Calu3 (cell line): ENCODE measurements around the gene MACO1. TPM values are rescaled to one million over a fixed set of nuclear protein-coding genes. Genes with fewer than 3 reads are reported as not detected.
"Not testable (repeated sequence)": the region's sequence is repeated elsewhere in the genome, so short reads cannot be mapped to it uniquely, and the experiment has no call there.

Source experiments
- BruUV-seq: library from RNA; stranded (reverse); fragments of 400-500 nt; replicated peaks from 2 replicates; lab custom pipeline; 2021; lab: Mats Ljungman, UMichigan
- CTCF ChIA-PET: fragments of 300-600 bp; sonication (Branson Sonifier 250); formaldehyde crosslinking; loops from one replicate; lab custom pipeline; 2022; ENCODE audit warnings: antibody characterized with exemption; lab: Charles Lee
- DNase-seq: peaks from one replicate; pipeline ENCODE4 v3.0.0; 2022
- H3K27ac Mint-ChIP-seq: one replicate; pipeline ENCODE4 v1.8.0; 2022; ENCODE audit warnings: mixed read lengths; ENCODE audit not compliant: unreplicated experiment
- H3K27me3 Mint-ChIP-seq: one replicate; pipeline ENCODE4 v1.8.0; 2022; ENCODE audit warnings: mixed read lengths; ENCODE audit not compliant: unreplicated experiment
- H3K36me3 Mint-ChIP-seq: one replicate; pipeline ENCODE4 v1.8.0; 2022; ENCODE audit warnings: mild to moderate bottlenecking, moderate library complexity, mixed read lengths; ENCODE audit not compliant: insufficient read depth, unreplicated experiment
- H3K4me1 Mint-ChIP-seq: one replicate; pipeline ENCODE4 v1.8.0; 2022; ENCODE audit warnings: mild to moderate bottlenecking, low read depth, mixed read lengths; ENCODE audit not compliant: unreplicated experiment
- H3K4me3 Mint-ChIP-seq: one replicate; pipeline ENCODE4 v1.8.0; 2022; ENCODE audit warnings: mild to moderate bottlenecking, low read depth, moderate library complexity, mixed read lengths; ENCODE audit not compliant: unreplicated experiment
- H3K9me3 Mint-ChIP-seq: one replicate; pipeline ENCODE4 v1.8.0; 2022; ENCODE audit warnings: low read depth, mixed read lengths; ENCODE audit not compliant: unreplicated experiment
- intact Hi-C: fragments of 100-400 bp; cut with micrococcal nuclease; formaldehyde crosslinking; loops from one replicate; pipeline ENCODE4 v1.10.0; 2022; ENCODE audit not compliant: unreplicated experiment
- total RNA-seq: library from RNA; stranded (reverse); gene quantifications from 2 replicates; pipeline ENCODE4 v1.2.3, GENCODE V29; 2022
- TF ChIP-seq, protein P1 (sequence below): fragments of 200-600 bp; IDR thresholded peaks from one replicate; pipeline ENCODE4 v1.8.0; 2022; ENCODE audit warnings: antibody characterized with exemption; ENCODE audit not compliant: unreplicated experiment

Gene MACO1
- total RNA-seq, 1 experiment from 2014 or later = 16.4 TPM

DNA sequence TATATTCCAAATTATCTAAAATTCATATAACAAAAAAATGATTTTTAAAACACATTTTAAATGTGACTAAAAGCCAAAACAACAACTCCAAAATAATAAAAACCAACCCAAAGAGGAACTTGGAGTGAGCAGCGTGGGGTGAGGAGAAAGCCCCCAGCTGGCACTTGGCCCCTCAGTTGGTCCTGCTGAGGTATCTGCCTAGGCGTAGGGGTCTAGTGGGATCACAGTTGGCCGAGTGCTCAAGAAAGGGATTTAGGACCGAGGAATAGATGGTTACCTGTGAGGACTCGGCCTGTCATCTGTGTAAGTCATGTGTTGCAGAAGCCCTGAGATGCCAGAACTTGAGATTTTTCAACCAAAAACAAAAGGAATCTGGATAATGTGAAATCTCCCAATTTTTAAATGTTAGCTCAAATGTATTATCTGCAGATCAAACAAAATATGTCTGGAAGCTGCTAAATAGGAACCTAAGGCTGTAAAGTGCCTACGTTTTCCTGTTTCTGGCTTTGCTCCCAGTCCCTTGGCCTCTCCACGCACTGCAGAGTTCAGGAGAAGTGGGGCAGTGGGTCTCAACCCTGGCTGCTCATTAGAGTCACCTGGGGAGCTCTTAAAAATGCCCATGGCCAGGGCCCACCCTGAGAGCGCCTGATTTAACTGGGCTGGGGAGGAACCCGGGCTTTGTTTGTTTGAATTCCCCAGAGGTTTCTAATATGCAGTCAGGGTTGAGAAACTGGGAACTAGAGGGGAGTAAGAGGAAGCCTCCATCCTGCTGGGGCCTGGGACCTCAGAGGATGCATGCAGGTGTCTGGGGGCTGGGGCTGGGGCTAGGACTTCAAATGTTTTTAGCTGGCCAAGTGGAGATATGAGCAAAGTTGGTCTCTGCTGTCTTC is 74.3 kb downstream of the MACO1 start:
- Mint-ChIP-seq H3K27me3 (no peaks in the 10 kb centered on the region), H3K9me3 (no peaks in the 10 kb centered on the region), H3K27ac (no peak overlapping the region), H3K36me3 (peaks cover 7% of the 10 kb centered on the region), H3K4me3 (no peak overlapping the region), H3K4me1 (no peaks in the 10 kb centered on the region)
- TF ChIP-seq, protein P1, sequence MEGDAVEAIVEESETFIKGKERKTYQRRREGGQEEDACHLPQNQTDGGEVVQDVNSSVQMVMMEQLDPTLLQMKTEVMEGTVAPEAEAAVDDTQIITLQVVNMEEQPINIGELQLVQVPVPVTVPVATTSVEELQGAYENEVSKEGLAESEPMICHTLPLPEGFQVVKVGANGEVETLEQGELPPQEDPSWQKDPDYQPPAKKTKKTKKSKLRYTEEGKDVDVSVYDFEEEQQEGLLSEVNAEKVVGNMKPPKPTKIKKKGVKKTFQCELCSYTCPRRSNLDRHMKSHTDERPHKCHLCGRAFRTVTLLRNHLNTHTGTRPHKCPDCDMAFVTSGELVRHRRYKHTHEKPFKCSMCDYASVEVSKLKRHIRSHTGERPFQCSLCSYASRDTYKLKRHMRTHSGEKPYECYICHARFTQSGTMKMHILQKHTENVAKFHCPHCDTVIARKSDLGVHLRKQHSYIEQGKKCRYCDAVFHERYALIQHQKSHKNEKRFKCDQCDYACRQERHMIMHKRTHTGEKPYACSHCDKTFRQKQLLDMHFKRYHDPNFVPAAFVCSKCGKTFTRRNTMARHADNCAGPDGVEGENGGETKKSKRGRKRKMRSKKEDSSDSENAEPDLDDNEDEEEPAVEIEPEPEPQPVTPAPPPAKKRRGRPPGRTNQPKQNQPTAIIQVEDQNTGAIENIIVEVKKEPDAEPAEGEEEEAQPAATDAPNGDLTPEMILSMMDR = no peak
- DNase-seq = no peak
- intact Hi-C loops = loop anchor here (5.0 kb wide), 2 partner anchors 292 to 307 kb away; no protein-coding TSS in a partner anchor
- CTCF ChIA-PET = no interaction called here
- BruUV-seq = no TSS peak

DNA sequence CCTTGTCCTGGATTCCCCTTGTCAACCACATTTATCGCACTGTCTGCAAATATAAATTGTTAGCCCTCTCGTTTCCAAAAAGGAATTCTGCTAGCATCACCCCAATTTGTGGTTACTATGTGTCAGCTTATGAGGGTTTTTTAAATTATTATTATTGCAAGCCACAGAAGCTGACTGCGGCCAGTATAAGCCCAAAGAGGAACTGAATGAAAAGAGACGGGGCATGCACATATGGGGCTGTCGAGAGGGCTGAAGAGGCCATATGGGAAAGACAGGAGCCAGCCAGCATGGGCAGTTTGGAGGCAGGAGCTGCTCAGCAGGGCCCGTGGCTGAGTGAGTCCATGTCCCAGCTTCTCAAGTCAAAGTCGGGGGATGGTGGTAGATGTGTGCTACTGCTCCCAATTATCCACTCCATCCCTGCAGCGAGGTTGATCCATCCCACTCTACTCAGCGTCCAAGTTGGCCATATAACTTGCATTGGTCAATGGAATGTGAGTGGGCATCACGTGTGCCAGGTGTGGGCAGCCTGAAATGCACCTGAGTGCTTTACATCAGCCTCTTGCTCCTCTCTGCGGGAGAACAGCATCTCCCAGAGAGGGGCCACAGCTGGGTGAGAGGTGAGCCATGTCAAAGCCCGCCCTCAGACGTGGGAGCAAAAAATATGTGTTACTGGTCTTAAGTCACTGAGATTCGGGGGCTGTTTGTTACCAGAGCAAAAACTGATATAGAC is 75.1 kb downstream of the MACO1 start:
- peak overlapping the region; percentile 54 for H3K27ac Mint-ChIP-seq
- no TSS peak for BruUV-seq
- intact Hi-C loops = no loop called here

DNA sequence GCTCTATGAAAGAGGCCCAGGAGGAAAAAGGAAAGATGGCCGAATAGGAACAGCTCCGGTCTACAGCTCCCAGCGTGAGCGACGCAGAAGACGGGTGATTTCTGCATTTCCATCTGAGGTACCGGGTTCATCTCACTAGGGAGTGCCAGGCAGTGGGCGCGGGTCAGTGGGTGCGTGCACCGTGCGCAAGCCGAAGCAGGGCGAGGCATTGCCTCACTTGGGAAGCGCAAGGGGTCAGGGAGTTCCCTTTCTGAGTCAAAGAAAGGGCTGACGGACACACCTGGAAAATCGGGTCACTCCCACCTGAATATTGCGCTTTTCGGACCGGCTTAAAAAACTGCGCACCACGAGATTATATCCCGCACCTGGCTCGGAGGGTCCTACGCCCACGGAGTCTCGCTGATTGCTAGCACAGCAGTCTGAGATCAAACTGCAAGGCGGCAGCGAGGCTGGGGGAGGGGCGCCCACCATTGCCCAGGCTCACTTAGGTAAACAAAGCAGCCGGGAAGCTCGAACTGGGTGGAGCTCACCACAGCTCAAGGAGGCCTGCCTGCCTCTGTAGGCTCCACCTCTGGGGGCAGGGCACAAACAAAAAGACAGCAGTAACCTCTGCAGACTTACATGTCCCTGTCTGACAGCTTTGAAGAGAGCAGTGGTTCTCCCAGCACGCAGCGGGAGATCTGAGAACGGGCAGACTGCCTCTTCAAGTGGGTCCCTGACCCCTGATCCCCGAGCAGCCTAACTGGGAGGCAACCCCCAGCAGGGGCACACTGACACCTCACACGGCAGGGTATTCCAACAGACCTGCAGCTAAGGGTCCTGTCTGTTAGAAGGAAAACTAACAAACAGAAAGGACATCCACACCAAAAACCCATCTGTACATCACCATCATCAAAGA is 76.1 kb downstream of the MACO1 start:
- Mint-ChIP-seq H3K4me3 (peak overlapping the region; percentile 65), H3K27ac (peak overlapping the region; percentile 54)
- H3K27me3 Mint-ChIP-seq, H3K4me1 Mint-ChIP-seq, H3K9me3 Mint-ChIP-seq, H3K36me3 Mint-ChIP-seq, intact Hi-C loops, BruUV-seq, DNase-seq: not testable (repeated sequence)
- CTCF ChIA-PET = interaction anchor here (0.7 kb wide), 1 partner anchor 60 kb away, joined by 3 read pairs; no protein-coding TSS in a partner anchor

More for the DNA sequence above, 75.1 kb downstream of the MACO1 start:
- DNase-seq = no peak
- H3K4me1 Mint-ChIP-seq = no peaks in the 10 kb centered on the region
- H3K36me3 Mint-ChIP-seq = peaks cover 7% of the 10 kb centered on the region
- H3K4me3 Mint-ChIP-seq = peak overlapping the region; percentile 65
- TF ChIP-seq, protein P1 = no peak
- CTCF ChIA-PET = interaction anchor here (0.6 kb wide), 1 partner anchor 18 kb away, joined by 6 read pairs; no protein-coding TSS in a partner anchor
- H3K9me3 Mint-ChIP-seq = no peaks in the 10 kb centered on the region
- no peaks in the 10 kb centered on the region for H3K27me3 Mint-ChIP-seq

DNA sequence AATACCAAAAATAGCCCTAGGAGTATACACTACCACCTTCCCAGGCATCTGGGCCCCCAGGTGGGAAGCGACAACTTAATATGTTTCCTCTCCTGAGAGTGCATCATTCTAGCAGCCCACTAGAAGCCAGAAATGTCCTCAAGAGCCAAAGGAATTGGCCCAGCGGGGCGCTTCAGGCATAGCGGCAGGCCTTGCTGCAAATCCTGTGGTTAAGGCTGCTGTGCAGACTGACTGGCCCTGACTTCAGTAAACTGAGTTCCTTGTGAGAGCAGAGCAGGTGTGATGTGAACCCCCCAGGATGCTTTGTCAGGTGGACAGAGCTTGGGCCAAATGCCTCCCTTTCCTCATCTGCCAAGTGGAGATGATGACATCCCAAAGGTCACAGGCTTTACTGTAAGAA is 83.0 kb downstream of the MACO1 start:
- DNase-seq = no peak
- Mint-ChIP-seq H3K9me3 (no peaks in the 10 kb centered on the region), H3K27me3 (peaks cover 25% of the 10 kb centered on the region), H3K36me3 (no peaks in the 10 kb centered on the region), H3K4me1 (no peaks in the 10 kb centered on the region), H3K4me3 (no peak overlapping the region), H3K27ac (no peak overlapping the region)
- intact Hi-C loops = no loop called here
- TF ChIP-seq, protein P1 = no peak
- no TSS peak for BruUV-seq
- CTCF ChIA-PET = interaction anchor here (1.0 kb wide), 1 partner anchor 10 kb away, joined by 3 read pairs; no protein-coding TSS in a partner anchor
